IPS-11a (cell line): ENCODE data around the gene GRID2.
A peak's percentile ranks its signal among the peaks of the same experiment; 100 is the strongest.
"Not testable (repeated sequence)": the region's sequence is repeated elsewhere in the genome, so short reads cannot be mapped to it uniquely, and the experiment has no call there.

ENCODE experiments used
- H3K4me3 ChIP-seq: one replicate; pipeline ENCODE4 v1.5.1; 2013; ENCODE audit warnings: low read depth, low read length, control low read depth

Gene GRID2

GRCh38 chr4:92303621-92304027 lies at the start of gene GRID2:
Gene GRID2 (plus strand): TSS chr4:92303966.
- H3K4me3 ChIP-seq = peak within 1 kb of the TSS; percentile 84

GRCh38 chr4:92253986-92254671 lies 49.6 kb upstream of the GRID2 start:
- no peak overlapping the region for H3K4me3 ChIP-seq

- no peak overlapping the region for H3K4me3 ChIP-seq
These were observed 48.9 kb upstream of the GRID2 start for GRCh38 chr4:92254767-92255442.

DNA sequence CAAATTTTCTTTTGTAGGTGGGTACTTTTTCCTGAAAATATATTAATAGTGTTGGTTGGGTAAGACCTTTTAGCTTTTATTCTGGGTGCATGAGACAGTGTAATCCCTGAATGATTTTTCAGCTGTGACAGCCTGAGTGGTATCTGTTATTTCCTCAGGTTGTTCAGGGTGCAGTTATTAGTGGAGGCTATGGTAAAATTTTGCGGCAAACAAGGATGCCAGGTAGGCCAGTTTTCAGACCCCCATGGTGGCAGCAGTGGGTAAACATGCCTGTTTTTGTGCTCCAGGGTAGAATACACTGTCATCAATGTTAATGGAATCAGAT lies 47.9 kb upstream of the GRID2 start:
- H3K4me3 ChIP-seq = no peak overlapping the region

- no peak overlapping the region for H3K4me3 ChIP-seq
These were observed 45.6 kb upstream of the GRID2 start for GRCh38 chr4:92257931-92258857.

DNA sequence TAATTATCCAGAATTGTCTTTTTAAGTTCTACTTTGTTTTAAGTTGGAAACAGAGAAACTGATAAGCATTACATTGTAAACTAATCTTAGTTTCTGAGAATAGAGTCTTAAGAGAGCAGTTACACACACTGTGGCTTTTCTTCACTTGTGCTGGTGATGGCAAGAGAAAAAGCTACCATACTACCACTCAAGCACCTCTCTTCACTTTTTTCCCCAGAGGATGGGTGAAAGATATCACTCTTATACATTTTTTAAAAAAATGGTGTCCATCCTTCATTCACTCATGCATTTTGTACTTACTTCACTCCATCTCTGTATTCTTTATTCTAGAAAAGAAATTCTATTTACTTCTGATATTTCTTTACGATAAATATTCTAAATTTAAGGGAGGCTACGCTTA lies 42.5 kb upstream of the GRID2 start:
- H3K4me3 ChIP-seq = no peak overlapping the region

DNA sequence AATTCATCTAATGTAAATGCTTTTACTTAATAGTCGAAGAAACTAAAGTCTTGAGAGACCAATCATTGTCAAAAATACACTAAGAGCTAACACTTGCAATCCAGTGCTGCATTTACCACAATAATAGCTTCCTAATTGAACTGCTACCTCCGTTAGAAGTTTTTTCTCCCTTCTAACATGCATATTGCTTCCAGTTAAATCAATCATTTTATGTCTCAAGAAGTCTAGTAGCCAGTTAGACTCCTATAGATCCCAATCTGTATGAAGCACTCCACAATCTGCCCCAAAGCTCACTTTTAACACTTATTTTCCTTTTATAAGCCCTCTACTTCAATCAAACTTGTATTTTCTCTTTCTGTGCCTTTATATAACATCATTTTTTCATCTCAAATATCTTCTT lies 41.4 kb upstream of the GRID2 start:
- H3K4me3 ChIP-seq = no peak overlapping the region

GRCh38 chr4:92263010-92263409 lies 40.8 kb upstream of the GRID2 start:
- no peak overlapping the region for H3K4me3 ChIP-seq

DNA sequence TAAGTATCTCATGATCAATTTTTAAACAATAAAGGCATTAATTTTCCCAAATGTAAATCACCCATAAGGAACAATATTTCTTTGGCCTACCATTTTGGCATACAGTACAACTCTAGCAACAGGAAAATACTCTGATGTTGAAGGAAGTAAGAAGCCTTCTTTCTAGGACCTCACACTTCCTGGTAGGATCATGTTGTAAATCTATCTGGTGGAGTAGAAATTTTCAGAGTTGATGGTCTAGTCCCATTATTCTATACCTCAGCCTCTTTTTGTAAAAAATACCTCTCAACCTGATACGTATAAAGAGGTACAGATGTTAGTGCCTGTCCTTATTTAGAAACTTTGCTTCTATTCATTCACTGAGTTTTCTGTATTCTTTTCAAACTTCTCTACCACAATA lies 40.2 kb upstream of the GRID2 start:
- no peak overlapping the region for H3K4me3 ChIP-seq

DNA sequence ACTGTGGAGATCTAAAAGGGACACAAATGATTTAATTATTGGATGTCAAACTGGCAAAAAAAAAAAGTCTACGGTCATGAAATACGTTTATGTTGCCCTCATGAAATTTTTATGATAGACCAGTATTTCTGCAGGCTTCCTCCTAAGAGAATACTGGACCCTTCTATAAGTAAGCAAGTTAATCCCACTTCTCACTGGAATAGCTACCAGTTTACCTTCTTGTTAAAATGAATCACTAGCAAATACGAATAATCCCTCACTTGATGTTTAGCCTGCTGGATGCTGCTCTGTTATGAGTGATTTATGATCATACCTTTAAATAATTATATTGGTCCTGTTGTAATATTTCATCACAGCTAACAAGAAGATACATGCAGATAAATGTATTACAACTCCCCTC lies 39.6 kb upstream of the GRID2 start:
- no peak overlapping the region for H3K4me3 ChIP-seq

GRCh38 chr4:92265021-92265420 lies 38.7 kb upstream of the GRID2 start:
- H3K4me3 ChIP-seq = no peak overlapping the region

- no peak overlapping the region for H3K4me3 ChIP-seq
These were observed 38.0 kb upstream of the GRID2 start for GRCh38 chr4:92265798-92266197.

DNA sequence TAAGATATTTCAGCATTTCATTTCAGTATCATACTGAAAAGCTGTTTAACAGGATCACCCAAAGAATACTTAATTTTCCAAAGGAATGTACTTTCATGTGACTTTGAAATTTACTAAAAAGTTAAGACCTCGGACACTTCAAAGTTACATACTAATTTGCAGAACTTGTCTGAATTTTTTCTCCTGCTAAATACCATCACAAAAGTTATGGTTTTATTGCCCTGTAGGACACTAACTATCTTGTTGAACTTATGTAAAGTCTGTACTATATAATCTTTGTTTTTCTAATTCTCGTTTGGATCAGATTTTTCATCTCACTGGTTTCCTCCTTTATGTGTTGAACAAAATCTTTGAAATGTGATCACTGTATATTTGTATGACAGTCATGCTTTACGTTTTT lies 37.2 kb upstream of the GRID2 start:
- H3K4me3 ChIP-seq = no peak overlapping the region

GRCh38 chr4:92268642-92269041 lies 35.1 kb upstream of the GRID2 start:
- no peak overlapping the region for H3K4me3 ChIP-seq

GRCh38 chr4:92270908-92271307 lies 32.9 kb upstream of the GRID2 start:
- peak overlapping the region; percentile 25 for H3K4me3 ChIP-seq

DNA sequence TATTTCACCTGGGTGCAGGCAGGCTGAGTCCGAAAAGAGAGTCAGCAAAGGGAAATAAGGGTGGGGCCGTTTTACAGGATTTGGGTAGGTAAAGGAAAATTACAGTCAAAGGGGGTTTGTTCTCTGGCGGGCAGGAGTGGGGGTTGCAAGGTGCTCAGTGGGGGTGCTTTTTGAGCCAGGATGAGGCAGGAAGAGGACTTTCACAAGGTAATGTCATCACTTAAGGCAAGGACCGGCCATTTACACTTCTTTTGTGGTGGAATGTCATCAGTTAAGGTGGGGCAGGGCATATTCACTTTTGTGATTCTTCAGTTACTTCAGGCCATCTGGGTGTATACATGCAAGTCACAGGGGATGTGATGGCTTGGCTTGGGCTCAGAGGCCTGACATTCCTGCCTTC lies 32.2 kb upstream of the GRID2 start:
- H3K4me3 ChIP-seq = not testable (repeated sequence)

DNA sequence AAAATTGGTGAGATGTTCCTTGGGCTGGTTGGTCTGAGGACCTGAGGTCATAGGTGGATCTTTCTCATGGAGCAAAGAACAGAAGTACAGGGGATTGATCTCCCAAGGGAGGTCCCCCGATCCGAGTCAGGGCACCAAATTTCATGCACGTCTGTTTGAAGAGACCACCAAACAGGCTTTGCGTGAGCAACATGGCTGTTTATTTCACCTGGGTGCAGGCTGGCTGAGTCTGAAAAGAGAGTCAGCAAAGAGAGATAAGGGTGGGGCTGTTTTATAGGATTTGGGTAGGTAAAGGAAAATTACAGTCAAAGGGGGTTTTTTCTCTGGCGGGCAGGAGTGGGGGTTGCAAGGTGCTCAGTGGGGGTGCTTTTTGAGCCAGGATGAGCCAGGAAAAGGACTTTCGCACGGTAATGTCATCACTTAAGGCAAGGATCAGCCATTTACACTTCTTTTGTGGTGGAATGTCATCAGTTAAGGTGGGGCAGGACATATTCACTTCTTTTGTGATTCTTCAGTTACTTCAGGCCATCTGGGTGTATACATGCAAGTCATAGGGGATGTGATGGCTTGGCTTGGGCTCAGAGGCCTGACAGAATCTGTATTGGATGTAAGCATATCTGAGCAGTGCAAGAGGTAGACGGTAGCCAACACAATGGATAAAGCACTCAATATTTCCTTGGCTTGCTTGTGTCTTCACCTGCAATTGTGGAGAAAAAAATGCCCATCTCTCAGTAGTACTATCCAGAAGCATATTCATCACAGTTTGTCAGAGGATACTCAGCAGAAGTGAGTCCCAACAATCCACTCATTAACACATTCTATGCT lies 26.5 kb upstream of the GRID2 start:
- peak overlapping the region; percentile 78 for H3K4me3 ChIP-seq

GRCh38 chr4:92279296-92279695 lies 24.5 kb upstream of the GRID2 start:
- no peak overlapping the region for H3K4me3 ChIP-seq

DNA sequence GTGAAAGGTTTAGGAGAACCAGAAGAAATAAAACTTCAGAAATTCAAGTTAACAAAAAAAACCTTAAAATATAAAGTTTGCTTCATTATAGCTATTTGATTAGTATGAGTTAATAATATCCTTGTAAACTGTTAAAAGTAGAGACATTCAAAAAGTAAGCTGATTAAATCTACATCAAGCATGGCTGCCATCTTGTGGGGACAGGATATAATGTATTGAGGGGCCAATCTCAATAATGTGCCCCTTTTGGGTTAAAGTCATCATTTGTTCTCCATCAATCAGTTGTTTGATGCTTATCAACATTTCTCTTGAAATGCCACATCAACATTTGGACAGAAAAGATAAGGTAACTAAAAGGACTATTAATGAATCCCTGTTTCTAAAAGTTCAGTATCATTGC lies 4.6 kb upstream of the GRID2 start:
- H3K4me3 ChIP-seq = no peak overlapping the region

DNA sequence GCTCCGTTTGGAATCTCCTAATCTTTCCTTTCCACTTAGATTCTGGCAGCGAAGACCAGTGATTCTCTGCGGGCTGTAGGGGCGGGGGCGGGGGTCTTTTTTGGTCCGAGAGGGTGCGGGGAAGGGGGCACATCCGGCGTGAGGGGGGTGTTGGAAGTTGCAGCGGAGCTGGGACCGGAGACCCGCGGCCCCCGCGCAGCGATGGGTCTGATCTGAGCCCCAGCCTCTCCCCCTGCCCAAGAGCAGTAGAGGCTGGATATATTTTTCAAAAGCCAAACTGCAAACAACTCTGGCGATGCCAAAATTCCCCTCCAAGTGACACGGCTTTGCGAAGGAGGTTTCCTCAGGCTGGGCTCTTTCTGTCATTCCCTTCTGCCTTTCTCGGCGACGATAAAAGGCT lies 355 bp downstream of the GRID2 start:
- peak overlapping the region; percentile 84 for H3K4me3 ChIP-seq

DNA sequence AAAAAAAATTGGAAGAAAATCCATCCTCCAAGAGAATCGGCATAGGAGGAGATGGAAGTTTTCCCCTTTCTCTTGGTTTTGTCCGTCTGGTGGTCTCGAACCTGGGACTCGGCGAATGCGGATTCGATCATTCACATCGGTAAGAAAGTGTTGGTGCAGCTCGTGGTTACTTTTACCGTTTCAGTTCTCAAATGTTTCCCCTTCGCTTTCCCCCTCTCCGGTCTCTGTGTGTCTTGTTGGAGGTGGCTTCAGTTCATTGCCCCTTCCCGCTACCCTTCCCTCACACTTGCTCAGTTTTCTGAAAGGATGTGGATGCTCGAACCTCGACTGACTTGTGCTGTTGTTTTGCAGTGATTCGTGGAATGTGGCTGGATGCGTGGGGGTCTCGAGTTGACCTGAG lies 840 bp downstream of the GRID2 start:
- H3K4me3 ChIP-seq = peak overlapping the region; percentile 84
